SK-N-SH treated with all-trans-retinoic acid at 6 μM for 48 hours (cell line): Measurements from ENCODE around the gene CDIP1.

ENCODE experiments used
- ATAC-seq: fragments of 200-7000 bp; cut with Tn5 transposase; 3 replicates; pipeline ENCODE4 v1.9.1; 2020; ENCODE audit warnings: mild to moderate bottlenecking, moderate library complexity
- ARNTL ChIP-seq: fragments of 450-650 bp; formaldehyde crosslinking; IDR thresholded peaks from 2 replicates; pipeline ENCODE4 v1.5.0; 2020; ENCODE audit warnings: low read depth, mild to moderate bottlenecking, moderate library complexity, borderline replicate concordance
- BACH2 ChIP-seq: fragments of 250-450 bp; sonication (Bioruptor Pico); IDR thresholded peaks from 2 replicates; pipeline ENCODE4 v1.9.0; 2021; ENCODE audit warnings: mild to moderate bottlenecking, borderline replicate concordance
- CREB5 ChIP-seq: fragments of 250-450 bp; sonication (Bioruptor Pico); IDR thresholded peaks from 2 replicates; pipeline ENCODE4 v1.5.1; 2020; ENCODE audit warnings: low read depth, mild to moderate bottlenecking, moderate library complexity
- CSDC2 ChIP-seq: fragments of 250-450 bp; sonication (Bioruptor Pico); IDR thresholded peaks from 2 replicates; pipeline ENCODE4 v1.5.0; 2020; ENCODE audit warnings: mild to moderate bottlenecking, moderate library complexity
- CSRNP3 ChIP-seq: fragments of 250-450 bp; sonication (Bioruptor Pico); IDR thresholded peaks from 2 replicates; pipeline ENCODE4 v1.5.1; 2021; ENCODE audit warnings: mild to moderate bottlenecking, moderate library complexity
- ESRRG ChIP-seq: fragments of 250-450 bp; sonication (Bioruptor Pico); IDR thresholded peaks from 2 replicates; pipeline ENCODE4 v1.6.1; 2021; ENCODE audit warnings: mild to moderate bottlenecking
- GLIS3 ChIP-seq: fragments of 250-450 bp; sonication (Bioruptor Pico); IDR thresholded peaks from 2 replicates; pipeline ENCODE4 v1.5.0; 2020; ENCODE audit warnings: mild to moderate bottlenecking, moderate library complexity
- OSR1 ChIP-seq: fragments of 250-450 bp; sonication (Bioruptor Pico); IDR thresholded peaks from 2 replicates; pipeline ENCODE4 v1.8.0; 2022; ENCODE audit warnings: moderate library complexity, mild to moderate bottlenecking, inconsistent platforms
- PPARA ChIP-seq: fragments of 250-450 bp; sonication (Bioruptor Pico); IDR thresholded peaks from 2 replicates; pipeline ENCODE4 v1.5.0; 2020; ENCODE audit warnings: mild to moderate bottlenecking, borderline replicate concordance
- RARB ChIP-seq: fragments of 250-450 bp; sonication (Bioruptor Pico); IDR thresholded peaks from 2 replicates; pipeline ENCODE4 v1.8.0; 2021; ENCODE audit warnings: mild to moderate bottlenecking, moderate library complexity
- SNAI2 ChIP-seq: fragments of 250-450 bp; sonication (Bioruptor Pico); IDR thresholded peaks from 2 replicates; pipeline ENCODE4 v1.5.0; 2020; ENCODE audit warnings: mild to moderate bottlenecking, moderate library complexity
- TOX ChIP-seq: fragments of 250-450 bp; sonication (Bioruptor Pico); IDR thresholded peaks from 2 replicates; pipeline ENCODE4 v1.8.0; 2021; ENCODE audit warnings: mild to moderate bottlenecking, moderate library complexity, borderline replicate concordance
- ZC3H10 ChIP-seq: fragments of 250-450 bp; sonication (Bioruptor Pico); IDR thresholded peaks from 2 replicates; pipeline ENCODE4 v1.5.1; 2021; ENCODE audit warnings: mild to moderate bottlenecking, moderate library complexity
- ZFP30 ChIP-seq: fragments of 450-650 bp; formaldehyde crosslinking; IDR thresholded peaks from 2 replicates; pipeline ENCODE4 v1.5.0; 2022; ENCODE audit warnings: mild to moderate bottlenecking, moderate library complexity
- ZNF70 ChIP-seq: fragments of 450-650 bp; formaldehyde crosslinking; IDR thresholded peaks from 2 replicates; pipeline ENCODE4 v1.5.0; 2020; ENCODE audit warnings: mild to moderate bottlenecking, moderate library complexity
- ZNF8 ChIP-seq: fragments of 450-650 bp; formaldehyde crosslinking; IDR thresholded peaks from 2 replicates; pipeline ENCODE4 v1.5.0; 2020; ENCODE audit warnings: mild to moderate bottlenecking, moderate library complexity
- TF ChIP-seq, protein P1 (sequence below): fragments of 250-450 bp; sonication (Bioruptor Pico); IDR thresholded peaks from 2 replicates; pipeline ENCODE4 v1.8.0; 2020; ENCODE audit warnings: mild to moderate bottlenecking, moderate library complexity, borderline replicate concordance
- TF ChIP-seq, protein P2 (sequence below): fragments of 250-450 bp; sonication (Bioruptor Pico); IDR thresholded peaks from 2 replicates; pipeline ENCODE4 v1.5.0; 2020; ENCODE audit warnings: mild to moderate bottlenecking, moderate library complexity
- TF ChIP-seq, protein P3 (sequence below): fragments of 250-450 bp; sonication (Bioruptor Pico); IDR thresholded peaks from 2 replicates; pipeline ENCODE4 v1.8.0; 2021; ENCODE audit warnings: low read depth, mild to moderate bottlenecking, moderate library complexity, borderline replicate concordance

The CDIP1 gene

GRCh38 chr16:4481526-4481925 is 57.0 kb downstream of the CDIP1 start:
- TF ChIP-seq, protein P1, sequence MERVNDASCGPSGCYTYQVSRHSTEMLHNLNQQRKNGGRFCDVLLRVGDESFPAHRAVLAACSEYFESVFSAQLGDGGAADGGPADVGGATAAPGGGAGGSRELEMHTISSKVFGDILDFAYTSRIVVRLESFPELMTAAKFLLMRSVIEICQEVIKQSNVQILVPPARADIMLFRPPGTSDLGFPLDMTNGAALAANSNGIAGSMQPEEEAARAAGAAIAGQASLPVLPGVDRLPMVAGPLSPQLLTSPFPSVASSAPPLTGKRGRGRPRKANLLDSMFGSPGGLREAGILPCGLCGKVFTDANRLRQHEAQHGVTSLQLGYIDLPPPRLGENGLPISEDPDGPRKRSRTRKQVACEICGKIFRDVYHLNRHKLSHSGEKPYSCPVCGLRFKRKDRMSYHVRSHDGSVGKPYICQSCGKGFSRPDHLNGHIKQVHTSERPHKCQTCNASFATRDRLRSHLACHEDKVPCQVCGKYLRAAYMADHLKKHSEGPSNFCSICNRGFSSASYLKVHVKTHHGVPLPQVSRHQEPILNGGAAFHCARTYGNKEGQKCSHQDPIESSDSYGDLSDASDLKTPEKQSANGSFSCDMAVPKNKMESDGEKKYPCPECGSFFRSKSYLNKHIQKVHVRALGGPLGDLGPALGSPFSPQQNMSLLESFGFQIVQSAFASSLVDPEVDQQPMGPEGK (CRISPR knock-in tag), result no peak
- TF ChIP-seq OSR1 (CRISPR knock-in tag), result no peak
- TF ChIP-seq ESRRG (CRISPR knock-in tag), result no peak
- TF ChIP-seq, protein P2, sequence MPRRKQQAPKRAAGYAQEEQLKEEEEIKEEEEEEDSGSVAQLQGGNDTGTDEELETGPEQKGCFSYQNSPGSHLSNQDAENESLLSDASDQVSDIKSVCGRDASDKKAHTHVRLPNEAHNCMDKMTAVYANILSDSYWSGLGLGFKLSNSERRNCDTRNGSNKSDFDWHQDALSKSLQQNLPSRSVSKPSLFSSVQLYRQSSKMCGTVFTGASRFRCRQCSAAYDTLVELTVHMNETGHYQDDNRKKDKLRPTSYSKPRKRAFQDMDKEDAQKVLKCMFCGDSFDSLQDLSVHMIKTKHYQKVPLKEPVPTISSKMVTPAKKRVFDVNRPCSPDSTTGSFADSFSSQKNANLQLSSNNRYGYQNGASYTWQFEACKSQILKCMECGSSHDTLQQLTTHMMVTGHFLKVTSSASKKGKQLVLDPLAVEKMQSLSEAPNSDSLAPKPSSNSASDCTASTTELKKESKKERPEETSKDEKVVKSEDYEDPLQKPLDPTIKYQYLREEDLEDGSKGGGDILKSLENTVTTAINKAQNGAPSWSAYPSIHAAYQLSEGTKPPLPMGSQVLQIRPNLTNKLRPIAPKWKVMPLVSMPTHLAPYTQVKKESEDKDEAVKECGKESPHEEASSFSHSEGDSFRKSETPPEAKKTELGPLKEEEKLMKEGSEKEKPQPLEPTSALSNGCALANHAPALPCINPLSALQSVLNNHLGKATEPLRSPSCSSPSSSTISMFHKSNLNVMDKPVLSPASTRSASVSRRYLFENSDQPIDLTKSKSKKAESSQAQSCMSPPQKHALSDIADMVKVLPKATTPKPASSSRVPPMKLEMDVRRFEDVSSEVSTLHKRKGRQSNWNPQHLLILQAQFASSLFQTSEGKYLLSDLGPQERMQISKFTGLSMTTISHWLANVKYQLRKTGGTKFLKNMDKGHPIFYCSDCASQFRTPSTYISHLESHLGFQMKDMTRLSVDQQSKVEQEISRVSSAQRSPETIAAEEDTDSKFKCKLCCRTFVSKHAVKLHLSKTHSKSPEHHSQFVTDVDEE (CRISPR knock-in tag), result no peak
- no peak for TF ChIP-seq ZFP30
- TF ChIP-seq ZNF8 (CRISPR knock-in tag), result no peak
- TF ChIP-seq ZNF70, result no peak
- no peak for TF ChIP-seq CREB5 (CRISPR knock-in tag)
- no peak for TF ChIP-seq PPARA
- TF ChIP-seq ZC3H10 (CRISPR knock-in tag), result no peak
- no peak for TF ChIP-seq BACH2 (CRISPR knock-in tag)
- no peak for TF ChIP-seq SNAI2
- TF ChIP-seq, protein P3, sequence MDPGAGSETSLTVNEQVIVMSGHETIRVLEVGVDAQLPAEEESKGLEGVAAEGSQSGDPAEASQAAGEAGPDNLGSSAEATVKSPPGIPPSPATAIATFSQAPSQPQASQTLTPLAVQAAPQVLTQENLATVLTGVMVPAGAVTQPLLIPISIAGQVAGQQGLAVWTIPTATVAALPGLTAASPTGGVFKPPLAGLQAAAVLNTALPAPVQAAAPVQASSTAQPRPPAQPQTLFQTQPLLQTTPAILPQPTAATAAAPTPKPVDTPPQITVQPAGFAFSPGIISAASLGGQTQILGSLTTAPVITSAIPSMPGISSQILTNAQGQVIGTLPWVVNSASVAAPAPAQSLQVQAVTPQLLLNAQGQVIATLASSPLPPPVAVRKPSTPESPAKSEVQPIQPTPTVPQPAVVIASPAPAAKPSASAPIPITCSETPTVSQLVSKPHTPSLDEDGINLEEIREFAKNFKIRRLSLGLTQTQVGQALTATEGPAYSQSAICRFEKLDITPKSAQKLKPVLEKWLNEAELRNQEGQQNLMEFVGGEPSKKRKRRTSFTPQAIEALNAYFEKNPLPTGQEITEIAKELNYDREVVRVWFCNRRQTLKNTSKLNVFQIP, result no peak
- ATAC-seq, result no peak

DNA sequence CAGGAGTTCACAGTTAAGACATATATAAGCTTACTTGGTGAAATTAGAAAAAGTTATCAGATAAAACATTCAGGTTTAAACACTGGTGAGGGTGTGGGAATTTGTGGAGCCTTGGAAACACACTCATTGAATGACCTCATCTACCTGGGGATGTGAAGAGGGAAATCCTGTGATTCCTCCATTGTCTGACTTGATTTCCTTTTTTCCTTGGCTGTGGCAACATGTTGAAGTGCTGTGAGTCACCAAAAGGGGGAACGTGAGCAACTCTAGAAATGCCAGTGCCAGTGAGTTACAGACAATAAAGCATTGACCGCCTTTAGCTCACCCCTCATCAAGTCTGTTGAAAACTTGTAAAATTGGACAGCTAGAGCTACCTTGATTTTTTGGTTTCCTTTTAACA is 60.6 kb downstream of the CDIP1 start:
- no peak for ATAC-seq
- TF ChIP-seq CSDC2 (CRISPR knock-in tag), result no peak
- no peak for TF ChIP-seq ZFP30
- TF ChIP-seq ZNF8 (CRISPR knock-in tag), result no peak
- TF ChIP-seq, protein P2 (CRISPR knock-in tag), result no peak
- TF ChIP-seq SNAI2, result no peak
- TF ChIP-seq ARNTL (CRISPR knock-in tag), result no peak
- TF ChIP-seq TOX (CRISPR knock-in tag), result no peak
- no peak for TF ChIP-seq CSRNP3 (CRISPR knock-in tag)
- TF ChIP-seq GLIS3 (CRISPR knock-in tag), result no peak
- TF ChIP-seq ZNF70, result no peak
- TF ChIP-seq, protein P1 (CRISPR knock-in tag), result no peak
- no peak for TF ChIP-seq RARB (CRISPR knock-in tag)
- TF ChIP-seq ZC3H10 (CRISPR knock-in tag), result no peak
- TF ChIP-seq PPARA, result no peak
